HG03139 (cell line): Measurements from ENCODE around the gene ADAMTSL1.
"Not testable (repeated sequence)": the region's sequence is repeated elsewhere in the genome, so short reads cannot be mapped to it uniquely, and the experiment has no call there.

Experiments
- ATAC-seq: cut with Tn5 transposase; IDR thresholded peaks from one replicate; pipeline ENCODE4 v1.9.1; 2021; ENCODE audit not compliant: unreplicated experiment

The ADAMTSL1 gene

DNA sequence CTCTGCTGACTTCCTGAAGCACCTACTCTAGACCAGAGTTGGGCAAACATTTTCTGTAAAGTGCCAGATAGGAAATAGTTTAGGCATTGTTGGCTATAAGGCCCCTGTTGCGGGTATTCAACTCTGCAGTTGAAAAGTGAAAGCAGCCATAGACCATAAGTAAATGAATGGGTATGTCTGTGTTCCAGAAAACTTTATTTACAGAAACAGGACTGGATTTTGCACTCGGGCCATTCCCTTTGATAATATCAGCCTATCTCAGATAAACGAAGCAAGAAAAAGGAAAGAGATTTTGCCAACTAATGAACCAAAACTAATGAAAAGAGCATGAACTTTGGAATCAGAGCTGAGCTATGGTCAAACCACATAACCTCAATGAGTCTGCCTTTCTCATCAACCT is 374.7 kb downstream of the ADAMTSL1 start:
- no peak for ATAC-seq

DNA sequence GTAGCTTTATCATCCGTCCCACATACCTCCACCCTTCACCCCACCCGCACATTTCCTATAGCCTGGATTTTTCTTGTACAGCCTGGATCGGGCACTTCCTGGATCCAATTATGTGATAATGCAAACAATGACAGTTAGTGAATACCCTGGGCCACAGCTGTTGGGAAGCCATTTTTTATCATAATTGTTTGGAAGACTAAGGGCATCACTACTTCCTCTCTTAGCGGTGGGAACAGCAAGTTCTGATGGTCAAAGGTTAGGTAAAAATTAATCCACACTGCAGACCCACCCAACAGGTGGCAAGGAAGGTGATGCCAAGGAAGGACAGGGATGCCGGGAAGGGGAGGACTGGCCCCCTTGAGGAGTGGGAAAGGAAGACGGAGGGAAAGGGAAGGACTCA is 375.3 kb downstream of the ADAMTSL1 start:
- no peak for ATAC-seq

DNA sequence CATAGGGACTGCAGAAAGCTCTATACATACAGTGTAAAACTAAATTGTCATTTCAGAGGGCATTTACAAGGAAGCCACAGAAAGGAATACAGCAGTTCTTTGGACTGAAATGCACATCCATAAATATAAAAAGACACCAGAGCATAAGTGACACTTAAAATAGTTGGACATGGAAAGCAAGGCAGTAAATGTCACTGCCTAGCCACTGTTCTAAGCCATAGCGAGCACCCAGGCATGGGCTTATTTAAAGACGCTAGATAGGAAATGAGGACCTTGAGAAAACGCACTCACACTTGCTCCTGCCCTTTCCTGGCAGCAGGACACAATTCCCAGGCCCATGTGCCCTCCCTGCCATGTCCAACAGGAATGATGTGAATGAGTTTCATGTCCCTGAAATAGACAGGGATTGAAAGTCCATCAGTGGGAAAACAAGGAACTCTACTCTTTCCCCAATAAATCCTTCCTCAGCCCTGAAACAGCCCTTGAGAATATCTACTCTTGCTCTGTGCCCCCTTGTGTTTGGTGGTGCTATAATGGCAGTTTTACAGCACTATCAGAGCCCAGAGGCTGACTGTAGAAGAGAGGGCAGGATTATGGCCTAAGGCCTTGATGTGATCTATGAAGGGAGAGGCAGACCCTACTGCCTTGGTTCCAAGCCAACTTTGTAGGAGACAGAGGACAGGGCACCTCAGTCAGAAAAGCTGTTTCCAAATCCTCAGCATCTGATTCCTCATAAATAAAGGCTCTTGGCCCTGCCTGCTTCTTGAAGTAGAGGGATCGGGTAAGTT is 376.1 kb downstream of the ADAMTSL1 start:
- no peak for ATAC-seq

DNA sequence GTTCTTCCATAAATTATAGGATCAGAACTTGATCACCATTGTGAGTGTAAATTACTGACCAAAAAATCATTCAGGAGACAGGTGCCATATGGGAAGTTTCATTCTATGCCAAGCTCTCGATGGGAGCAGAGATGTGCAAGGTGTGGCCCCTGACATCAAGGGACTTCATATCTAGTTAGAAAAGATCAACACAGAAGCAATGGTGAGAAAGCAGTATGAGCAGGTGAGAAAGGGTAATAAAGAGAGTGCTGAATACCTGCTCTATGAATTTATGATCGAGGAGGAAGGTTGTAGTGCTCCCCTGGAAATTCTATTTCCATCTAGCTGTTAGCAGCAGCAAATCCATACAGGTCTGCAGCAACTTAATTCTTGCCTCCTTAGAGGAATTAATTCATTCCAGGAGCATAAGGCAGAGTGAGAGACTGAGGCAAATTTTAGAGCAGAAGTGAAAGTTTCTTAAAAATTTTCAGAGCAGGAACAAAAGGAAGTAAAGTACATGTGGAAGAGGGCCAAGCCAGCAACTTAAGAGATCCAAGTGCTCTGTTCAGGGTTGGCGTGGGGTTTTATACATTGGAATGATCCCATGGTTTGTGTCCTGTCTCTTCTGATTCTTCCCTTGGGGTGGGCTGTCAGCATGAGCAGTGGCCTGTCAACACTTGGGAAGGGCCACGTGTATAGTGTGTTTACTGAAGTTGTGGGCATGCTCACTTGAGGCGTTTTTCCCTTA is 377.3 kb downstream of the ADAMTSL1 start:
- ATAC-seq: no peak

DNA sequence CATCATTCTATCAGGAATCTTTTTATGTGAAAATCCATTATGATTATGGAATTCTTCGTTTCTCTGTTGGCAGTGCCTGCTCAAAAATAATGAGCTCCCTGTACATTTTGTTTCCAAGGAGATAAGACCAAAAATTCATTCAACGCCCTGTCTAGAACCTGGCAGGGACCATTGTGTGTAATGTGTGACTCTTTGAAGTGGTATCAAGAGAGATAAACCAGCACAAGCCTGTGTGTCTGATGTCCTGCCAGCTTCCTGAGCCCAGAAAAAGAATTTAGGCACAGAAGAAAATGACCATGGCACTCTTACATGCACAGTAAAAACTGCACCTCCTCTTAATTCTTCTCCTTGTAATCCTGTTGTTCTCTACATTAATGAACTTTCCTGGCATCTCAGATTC is 381.7 kb downstream of the ADAMTSL1 start:
- ATAC-seq: no peak

DNA sequence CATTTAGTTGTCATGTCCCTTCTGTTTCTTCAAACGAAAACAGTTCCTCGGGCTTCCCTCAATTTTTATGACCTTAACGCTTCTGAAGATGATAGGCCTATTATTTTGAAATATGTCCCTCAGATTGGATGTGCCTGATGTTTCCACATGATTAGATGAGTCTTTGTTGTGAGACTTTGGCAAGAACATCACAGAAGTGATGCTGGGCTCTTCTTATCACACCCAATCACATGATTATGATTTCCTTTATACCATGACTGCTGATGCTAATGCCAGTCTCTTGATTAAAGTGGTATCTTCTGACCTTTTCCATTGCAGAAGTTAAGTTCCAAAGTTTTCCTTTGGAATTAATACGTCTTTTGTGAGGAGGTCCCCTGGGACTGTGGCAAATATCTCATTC is 383.4 kb downstream of the ADAMTSL1 start:
- no peak for ATAC-seq

DNA sequence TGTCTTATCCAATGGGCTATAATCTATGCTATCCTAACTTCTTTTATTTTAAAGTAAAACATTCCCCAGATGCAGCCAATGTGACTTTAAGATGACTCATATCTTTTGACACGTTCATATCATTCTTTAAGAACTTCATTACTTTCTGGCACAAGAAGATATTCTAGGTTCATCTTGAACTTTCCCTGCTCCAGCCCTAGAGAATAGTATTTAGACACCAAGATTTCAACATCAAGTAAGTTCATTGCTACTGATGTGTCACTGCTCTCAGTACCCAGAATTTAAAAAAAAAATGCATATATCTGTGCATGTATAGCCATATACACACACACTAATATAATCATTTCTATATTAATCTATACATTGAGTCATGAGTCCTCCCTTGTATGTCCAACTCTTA is 383.8 kb downstream of the ADAMTSL1 start:
- no peak for ATAC-seq

DNA sequence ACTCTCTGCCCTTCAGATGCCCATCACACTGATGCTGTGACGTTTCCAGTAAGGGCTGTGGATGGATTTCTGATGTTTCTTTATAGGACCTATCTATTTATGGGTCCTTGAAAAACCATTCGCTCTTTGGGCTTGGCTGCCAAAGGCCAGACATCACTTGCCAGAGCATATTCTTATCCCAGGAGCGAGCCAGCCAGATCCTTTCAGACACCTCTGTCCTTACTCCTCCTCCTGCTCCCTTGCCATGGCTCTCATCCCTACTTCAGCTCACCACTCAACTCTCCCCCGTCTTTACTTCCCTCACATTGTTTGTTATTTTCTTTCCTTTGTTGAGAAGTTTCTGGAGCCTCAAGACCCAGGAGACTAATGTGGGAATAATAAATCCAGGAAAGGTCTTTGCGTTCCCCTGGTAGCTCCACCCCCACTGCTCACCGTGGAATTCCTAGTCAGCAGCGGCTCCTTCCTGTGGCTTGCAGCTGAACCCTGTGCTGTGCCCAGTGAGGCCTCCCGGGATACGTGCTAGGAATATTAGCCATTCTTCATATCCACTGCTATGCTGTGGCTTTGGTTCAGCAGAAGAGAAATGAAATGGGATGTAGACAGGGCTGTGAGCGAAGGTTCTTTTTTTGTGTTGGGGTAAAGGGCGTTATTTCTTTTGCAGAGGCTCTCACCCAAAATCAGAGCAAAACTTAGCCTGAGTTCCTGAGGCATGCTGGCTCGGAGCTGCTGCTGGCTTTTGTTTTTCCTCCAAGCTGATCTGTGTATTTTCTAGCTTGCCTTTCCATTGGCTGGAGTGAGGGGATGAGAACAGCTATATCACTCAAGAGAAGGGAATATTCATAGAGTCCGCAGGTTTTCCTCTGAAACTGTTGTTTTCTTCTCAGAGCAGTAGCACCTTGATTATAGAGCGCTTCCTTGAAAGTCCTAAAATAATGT is 387.9 kb downstream of the ADAMTSL1 start:
- no peak for ATAC-seq

DNA sequence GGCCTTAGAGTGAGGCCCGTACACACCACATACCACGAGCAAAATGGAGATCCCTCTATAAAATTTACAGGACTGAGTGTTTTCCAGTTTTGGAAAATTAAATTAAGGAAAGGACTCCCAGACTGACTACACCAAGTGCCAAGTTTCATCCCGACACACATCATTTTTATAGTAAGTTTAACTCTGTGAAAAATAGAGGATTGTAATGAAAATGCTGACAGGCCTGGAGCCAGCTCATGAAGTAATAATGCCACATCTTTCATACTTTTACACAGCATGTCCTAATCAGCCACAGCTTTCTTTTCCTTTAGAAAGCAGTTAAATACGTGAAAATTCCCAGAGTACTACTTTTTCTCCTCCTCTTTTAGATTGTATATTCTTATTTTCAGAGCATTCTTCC is 389.8 kb downstream of the ADAMTSL1 start:
- ATAC-seq: no peak

DNA sequence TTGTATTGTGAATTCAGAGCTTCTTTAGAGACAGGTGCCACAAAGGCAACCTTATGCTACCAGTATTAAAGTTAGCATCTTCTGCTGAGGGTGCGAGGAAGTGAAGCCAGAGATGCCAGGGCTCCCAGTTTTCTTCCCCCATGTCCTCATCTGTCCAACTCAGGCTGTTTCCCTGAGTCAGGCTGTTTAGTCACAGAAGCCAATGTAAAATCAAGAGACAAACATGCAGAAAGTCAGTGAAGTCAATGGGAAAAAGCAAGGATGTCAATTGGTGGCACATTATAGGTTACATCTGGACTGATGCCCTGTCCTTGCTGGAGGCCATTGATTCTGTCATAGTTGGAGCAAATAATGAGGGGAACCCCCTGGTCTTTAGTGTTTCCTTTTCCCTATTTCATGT is 390.6 kb downstream of the ADAMTSL1 start:
- no peak for ATAC-seq

DNA sequence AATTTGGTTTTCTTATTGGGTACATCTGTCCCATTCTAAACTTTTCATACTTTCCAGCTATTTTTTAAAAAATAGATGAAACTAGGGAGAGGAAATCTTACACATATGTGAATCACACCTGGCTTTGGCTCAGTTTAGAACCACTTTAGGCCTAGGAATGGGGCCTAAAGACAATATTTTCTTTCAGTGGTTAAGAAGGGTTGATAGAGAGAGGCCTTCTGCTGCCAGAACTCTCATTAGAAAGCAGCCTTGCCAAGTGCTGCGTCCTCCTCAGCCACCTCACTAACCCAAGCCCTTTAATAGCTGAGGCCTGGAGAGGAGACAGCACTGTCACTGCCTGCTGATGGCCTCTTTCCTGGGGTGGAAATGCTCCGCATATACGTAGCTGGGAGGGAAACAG is 391.6 kb downstream of the ADAMTSL1 start:
- ATAC-seq: no peak

DNA sequence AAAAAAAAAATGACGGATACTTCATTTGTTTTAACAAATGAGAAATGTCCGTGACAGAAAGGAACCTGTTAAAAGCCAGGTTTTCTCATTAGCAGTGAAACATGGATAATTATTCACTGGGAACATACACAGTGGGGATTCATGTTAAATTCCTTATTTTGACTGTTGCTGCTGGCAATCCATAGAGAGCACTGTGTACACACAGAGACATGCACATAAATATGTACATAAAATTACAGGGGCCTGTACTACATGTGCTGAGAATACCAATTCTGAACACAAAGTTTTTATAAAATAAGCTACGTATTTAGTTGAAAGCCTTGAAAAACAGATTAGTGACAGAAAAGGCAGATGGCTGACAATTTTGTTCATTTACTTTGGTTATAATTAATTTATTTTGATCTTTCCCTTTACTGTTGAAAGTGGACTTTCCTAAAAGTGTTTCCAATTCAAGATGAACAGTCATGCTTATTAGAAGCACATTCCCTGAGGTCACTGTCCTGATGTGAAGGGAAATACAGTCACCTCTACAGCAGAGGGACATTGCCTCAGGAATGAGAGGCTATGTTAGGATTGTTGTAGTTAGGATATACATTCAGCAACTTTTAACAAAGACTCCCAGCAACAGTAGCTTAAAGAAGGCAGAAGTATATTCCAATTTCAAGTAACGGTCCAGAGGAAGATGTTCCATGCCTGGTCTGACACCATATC is 392.3 kb downstream of the ADAMTSL1 start:
- no peak for ATAC-seq

DNA sequence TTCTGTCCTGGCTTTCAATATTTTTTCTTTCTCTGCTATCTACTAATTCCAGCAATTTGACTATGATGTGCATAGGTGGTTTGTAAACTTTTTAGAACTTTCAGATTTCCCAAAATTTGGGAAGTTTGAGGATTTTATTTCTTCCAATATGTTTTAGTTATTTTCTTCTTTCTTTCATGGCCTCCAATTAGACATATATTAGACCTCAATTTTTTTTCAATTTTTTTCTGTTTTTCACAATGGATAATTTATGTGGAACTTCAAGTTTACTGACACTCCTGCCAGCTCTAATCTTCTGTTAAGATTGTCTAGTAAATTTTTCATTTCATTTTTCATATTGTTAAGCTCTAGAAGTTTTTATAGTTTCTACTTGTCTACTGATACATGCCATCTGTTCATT is 395.8 kb downstream of the ADAMTSL1 start:
- no peak for ATAC-seq

DNA sequence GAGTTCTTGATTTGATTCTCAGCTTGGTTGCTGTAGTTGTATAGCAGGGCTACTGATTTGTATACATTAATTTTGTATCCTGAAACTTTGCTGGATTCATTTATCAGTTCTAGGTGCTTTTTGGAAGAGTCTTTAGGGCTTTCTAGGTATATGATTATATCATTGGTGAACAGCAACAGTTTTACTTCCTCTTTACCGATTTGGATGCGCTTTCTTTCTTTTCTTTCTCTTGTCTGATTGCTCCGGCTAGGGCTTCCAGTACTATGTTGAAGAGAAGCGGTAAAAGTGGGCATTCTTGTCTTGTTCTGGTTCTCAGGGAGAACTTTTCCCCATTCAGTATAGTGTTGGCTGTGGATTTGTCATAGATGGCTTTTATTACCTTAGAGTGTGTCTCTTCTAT is 400.1 kb downstream of the ADAMTSL1 start:
- no peak for ATAC-seq

DNA sequence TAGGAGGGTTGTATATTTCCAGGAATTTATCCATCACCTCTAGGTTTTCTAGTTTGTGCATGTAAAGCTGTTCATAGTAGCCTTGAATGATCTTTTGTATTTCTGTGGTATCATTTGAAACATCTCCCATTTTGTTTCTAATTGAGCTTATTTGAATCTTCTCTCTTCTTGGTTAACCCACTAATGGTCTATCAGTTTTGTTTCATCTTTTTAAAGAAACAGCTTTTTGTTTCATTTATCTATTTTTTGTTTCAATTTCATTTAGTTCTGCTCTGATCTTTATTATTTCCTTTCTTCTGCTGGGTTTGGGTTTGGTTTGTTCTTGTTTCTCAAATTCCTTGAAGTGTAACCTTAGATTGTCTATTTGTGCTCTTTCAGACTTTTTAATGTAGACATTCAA is 401.0 kb downstream of the ADAMTSL1 start:
- ATAC-seq: not testable (repeated sequence)

DNA sequence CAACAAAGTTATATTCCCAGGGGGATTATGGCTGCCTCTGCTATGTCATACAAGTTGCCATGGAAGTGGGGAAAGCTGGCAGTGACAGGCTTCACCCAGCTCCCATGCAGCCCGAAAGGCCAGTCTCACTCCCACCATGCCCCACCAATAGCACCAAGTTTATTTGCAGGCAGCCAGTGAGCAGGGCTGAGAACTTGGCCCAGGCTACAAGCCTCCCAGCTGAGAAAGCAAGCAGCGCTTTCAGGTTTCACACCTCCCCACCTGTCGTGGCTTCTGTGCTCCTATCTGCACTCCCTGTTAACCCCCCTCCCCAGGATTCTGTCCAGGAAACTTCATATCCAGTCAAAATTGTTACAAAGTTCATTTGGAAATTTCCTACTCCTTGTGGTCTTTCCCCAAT is 404.0 kb downstream of the ADAMTSL1 start:
- ATAC-seq: no peak

DNA sequence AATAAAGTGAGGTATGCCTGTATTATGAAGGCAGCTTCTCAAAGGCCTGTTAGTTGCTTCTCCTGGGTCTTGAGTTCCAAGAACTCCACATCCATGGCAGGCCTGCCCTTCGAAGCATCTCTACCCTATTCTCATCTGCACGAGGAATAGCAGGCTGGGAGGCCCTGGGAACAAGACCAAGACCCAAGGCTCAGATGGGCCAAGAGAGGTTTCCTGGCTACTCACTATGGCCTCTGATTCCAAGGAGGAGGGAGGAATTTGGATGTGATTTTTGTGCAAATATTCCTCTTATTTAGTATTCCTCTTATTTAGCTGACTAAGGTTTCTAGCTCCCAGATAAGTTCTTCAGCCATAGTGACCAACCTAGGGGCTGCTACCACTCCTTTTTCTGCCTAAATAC is 407.8 kb downstream of the ADAMTSL1 start:
- ATAC-seq: no peak

DNA sequence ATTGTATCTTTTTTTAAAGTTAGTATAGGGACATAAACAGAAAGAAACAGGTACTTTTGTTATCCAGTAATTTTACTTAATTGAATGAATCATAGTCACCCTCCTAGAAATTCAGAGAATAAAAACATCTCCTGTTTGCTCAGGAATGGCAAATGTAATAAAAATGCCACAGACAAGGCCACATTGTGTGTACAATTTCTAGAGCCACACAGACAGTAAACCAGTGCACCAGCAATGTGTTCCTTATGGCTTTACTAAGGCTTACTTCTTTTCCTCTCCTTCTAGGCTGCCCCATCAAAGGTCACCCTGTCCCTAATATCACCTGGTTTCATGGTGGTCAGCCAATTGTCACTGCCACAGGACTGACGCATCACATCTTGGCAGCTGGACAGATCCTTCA is 413.6 kb downstream of the ADAMTSL1 start:
- no peak for ATAC-seq

DNA sequence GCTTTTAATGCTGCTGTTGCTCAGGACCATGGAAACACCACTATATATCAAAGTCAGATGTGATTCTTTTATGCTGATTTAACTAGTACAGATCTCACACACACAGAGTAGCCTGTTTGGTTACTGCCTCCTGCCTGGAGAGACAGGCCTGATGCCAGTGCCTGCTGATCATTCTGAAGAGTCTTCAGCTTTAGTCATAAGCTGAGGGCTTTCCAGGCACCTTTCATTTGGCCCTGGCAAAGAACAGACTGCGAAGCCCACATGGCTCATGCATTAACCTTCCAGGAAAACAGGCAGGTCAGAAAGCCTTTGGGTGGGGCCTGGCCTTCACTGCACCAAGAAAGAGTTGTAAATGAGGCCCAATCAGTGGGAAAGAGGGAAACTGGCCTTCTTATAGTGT is 414.3 kb downstream of the ADAMTSL1 start:
- no peak for ATAC-seq

DNA sequence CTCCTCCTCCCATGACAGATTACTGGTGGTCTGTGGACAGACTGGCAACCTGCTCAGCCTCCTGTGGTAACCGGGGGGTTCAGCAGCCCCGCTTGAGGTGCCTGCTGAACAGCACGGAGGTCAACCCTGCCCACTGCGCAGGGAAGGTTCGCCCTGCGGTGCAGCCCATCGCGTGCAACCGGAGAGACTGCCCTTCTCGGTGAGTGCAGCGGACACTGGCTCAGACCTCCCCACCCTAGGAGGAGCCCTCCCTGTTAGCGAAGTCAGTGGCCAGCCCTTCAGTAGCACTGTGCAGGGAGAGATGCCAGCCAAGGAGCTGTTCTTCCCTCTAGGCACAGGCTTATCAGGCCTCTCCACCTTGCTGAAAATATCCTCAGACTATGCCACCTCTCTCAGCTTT is 415.6 kb downstream of the ADAMTSL1 start:
- no peak for ATAC-seq

DNA sequence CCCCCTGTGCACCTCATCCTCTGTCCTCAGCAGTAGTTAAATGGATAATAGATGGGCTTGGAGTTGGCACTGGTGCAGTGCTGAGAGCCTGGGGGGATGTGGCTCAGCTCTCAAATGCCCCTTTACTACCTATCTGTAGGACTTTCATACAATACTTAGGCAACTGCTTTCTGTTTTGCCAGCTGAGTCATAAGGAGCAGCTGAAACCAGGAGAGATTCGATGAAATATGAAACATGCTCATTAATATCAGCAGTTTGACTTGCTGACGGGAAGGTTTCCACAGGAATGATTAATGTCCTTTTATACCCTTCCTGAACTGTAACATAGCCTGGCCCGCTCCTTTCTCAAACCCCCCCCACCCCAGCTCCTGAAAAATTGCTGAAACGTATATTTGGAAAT is 416.4 kb downstream of the ADAMTSL1 start:
- ATAC-seq: peak; percentile 45
